ENCODE measurements around the gene MYH16. TPM values are rescaled to one million over a fixed set of nuclear protein-coding genes. Genes with fewer than 3 reads are reported as not detected.

Gene MYH16
- total RNA-seq, 2 experiments from 2014 or later, result not detected

DNA sequence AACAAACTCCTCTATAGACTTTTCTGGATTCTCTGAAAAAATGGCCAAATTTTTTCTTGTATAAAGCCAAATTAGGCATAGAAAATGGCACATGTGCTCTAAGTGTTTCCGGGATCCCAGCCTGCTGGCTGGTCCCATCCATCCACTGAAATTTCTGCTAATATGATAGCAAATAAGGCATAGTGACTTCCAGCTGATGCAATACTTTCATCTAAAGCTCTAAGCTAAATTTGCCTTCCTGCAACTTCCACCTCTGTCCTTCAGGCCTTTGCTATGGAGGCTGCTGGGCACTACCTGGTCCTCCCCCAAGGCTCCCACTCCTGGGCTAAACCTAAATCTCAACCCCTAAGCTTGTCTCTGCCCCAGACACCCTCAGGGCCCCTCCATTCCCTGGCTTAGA is 20.5 kb downstream of the MYH16 start:
- no peak for ATAC-seq (ENCODE audit: poor library complexity)

DNA sequence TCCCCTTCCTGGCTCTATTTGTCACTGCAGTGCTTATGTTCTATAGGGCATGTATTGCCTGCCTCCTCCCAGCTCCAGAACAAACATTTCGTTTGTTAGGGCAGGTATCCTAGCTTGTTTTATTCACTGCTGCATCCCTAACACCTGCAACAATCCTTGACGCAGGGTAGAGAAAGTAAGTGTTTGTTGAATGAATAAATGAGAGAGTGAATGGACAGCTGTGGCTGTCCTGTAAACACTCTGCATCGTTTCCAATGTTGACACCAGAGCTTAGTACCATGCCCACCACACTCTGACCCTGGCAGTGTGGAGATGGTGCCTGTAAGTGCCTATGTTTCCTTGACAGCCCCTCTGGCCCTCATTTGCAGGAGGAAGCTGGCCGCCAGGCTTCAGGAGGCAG is 21.0 kb downstream of the MYH16 start:
- H3K27ac Mint-ChIP-seq, result no peak overlapping the region
- H3K4me3 Mint-ChIP-seq, result no peak overlapping the region
- H3K4me1 Mint-ChIP-seq (ENCODE audit: low read depth), result no peaks in the 10 kb centered on the region
- no peaks in the 10 kb centered on the region for H3K9me3 ChIP-seq (ENCODE audit: control insufficient read depth in 1 of 2, insufficient read depth in 1 of 2, low read length in 2 of 2)
- H3K27me3 ChIP-seq (ENCODE audit: control insufficient read depth in 1 of 2, insufficient read depth in 2 of 2, low read length in 2 of 2), result no peaks in the 10 kb centered on the region
- TF ChIP-seq, protein P1, sequence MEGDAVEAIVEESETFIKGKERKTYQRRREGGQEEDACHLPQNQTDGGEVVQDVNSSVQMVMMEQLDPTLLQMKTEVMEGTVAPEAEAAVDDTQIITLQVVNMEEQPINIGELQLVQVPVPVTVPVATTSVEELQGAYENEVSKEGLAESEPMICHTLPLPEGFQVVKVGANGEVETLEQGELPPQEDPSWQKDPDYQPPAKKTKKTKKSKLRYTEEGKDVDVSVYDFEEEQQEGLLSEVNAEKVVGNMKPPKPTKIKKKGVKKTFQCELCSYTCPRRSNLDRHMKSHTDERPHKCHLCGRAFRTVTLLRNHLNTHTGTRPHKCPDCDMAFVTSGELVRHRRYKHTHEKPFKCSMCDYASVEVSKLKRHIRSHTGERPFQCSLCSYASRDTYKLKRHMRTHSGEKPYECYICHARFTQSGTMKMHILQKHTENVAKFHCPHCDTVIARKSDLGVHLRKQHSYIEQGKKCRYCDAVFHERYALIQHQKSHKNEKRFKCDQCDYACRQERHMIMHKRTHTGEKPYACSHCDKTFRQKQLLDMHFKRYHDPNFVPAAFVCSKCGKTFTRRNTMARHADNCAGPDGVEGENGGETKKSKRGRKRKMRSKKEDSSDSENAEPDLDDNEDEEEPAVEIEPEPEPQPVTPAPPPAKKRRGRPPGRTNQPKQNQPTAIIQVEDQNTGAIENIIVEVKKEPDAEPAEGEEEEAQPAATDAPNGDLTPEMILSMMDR (IDR thresholded peaks at IDR 0.05), result no peak
- POLR2A ChIA-PET, result no interaction called here
- no peak overlapping the region for H3K4me3 ChIP-seq (ENCODE audit: low read length)
- no peaks in the 10 kb centered on the region for H3K9me3 Mint-ChIP-seq
- H3K36me3 ChIP-seq (ENCODE audit: insufficient read depth, low read length), result no peaks in the 10 kb centered on the region
- DNase-seq (no peak), ATAC-seq (ENCODE audit: poor library complexity) (no peak)
- H3K27me3 Mint-ChIP-seq, result no peaks in the 10 kb centered on the region
- intact Hi-C loops (cut with DNase I, micrococcal nuclease), result no loop called here
- H3K27ac ChIP-seq (ENCODE audit: low read depth in 1 of 2, low read length in 2 of 2), result no peak overlapping the region
- no peaks in the 10 kb centered on the region for H3K36me3 Mint-ChIP-seq (ENCODE audit: low read depth)
- CTCF ChIA-PET, result no interaction called here
- H3K4me1 ChIP-seq (ENCODE audit: insufficient read depth, low read length), result no peaks in the 10 kb centered on the region

More for the DNA sequence above, 20.5 kb downstream of the MYH16 start:
- H3K27ac Mint-ChIP-seq, result no peak overlapping the region
- H3K9me3 Mint-ChIP-seq, result no peaks in the 10 kb centered on the region
- ChIA-PET POLR2A (no interaction called here), CTCF (no interaction called here)
- no peaks in the 10 kb centered on the region for H3K36me3 ChIP-seq (ENCODE audit: insufficient read depth, low read length)
- intact Hi-C loops (cut with DNase I, micrococcal nuclease), result no loop called here
- H3K36me3 Mint-ChIP-seq (ENCODE audit: low read depth), result no peaks in the 10 kb centered on the region
- no peak for DNase-seq
- TF ChIP-seq, protein P1 (IDR thresholded peaks at IDR 0.05), result no peak
- no peaks in the 10 kb centered on the region for H3K4me1 Mint-ChIP-seq (ENCODE audit: low read depth)
- H3K4me3 ChIP-seq (ENCODE audit: low read length), result no peak overlapping the region
- no peaks in the 10 kb centered on the region for H3K27me3 Mint-ChIP-seq
- H3K4me3 Mint-ChIP-seq, result no peak overlapping the region
- no peaks in the 10 kb centered on the region for H3K4me1 ChIP-seq (ENCODE audit: insufficient read depth, low read length)
- no peak overlapping the region for H3K27ac ChIP-seq (ENCODE audit: low read depth in 1 of 2, low read length in 2 of 2)
- H3K9me3 ChIP-seq (ENCODE audit: control insufficient read depth in 1 of 2, insufficient read depth in 1 of 2, low read length in 2 of 2), result no peaks in the 10 kb centered on the region
- H3K27me3 ChIP-seq (ENCODE audit: control insufficient read depth in 1 of 2, insufficient read depth in 2 of 2, low read length in 2 of 2), result no peaks in the 10 kb centered on the region

DNA sequence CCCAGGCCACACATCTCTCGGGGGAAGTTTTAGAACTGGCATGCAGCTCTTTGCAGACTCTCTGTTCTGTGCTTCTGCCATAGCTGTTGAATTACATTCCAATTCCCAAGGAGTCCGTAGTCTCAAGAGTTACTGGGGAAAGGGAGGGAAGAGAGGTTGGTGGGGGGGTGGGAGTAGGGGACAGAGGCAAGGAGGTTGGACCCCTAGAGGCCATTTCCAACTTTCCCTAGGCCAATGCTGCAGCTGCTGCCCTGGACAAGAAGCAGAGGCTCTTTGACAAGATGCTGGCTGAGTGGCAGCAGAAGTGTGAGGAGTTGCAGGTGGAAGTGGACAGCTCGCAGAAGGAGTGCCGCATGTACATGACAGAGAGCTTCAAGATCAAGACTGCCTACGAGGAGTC is 23.8 kb downstream of the MYH16 start:
- DNase-seq (no peak), ATAC-seq (ENCODE audit: poor library complexity) (no peak)
- ChIA-PET POLR2A (no interaction called here), CTCF (no interaction called here)
- Mint-ChIP-seq H3K4me1 (ENCODE audit: low read depth) (no peaks in the 10 kb centered on the region), H3K4me3 (no peak overlapping the region), H3K27me3 (no peaks in the 10 kb centered on the region), H3K9me3 (no peaks in the 10 kb centered on the region), H3K27ac (no peak overlapping the region), H3K36me3 (ENCODE audit: low read depth) (no peaks in the 10 kb centered on the region)
- intact Hi-C loops (cut with DNase I, micrococcal nuclease), result no loop called here
- Histone ChIP-seq H3K36me3 (ENCODE audit: insufficient read depth, low read length) (no peaks in the 10 kb centered on the region), H3K27me3 (ENCODE audit: control insufficient read depth in 1 of 2, insufficient read depth in 2 of 2, low read length in 2 of 2) (no peaks in the 10 kb centered on the region), H3K4me1 (ENCODE audit: insufficient read depth, low read length) (no peaks in the 10 kb centered on the region), H3K27ac (ENCODE audit: low read depth in 1 of 2, low read length in 2 of 2) (no peak overlapping the region), H3K4me3 (ENCODE audit: low read length) (no peak overlapping the region), H3K9me3 (ENCODE audit: control insufficient read depth in 1 of 2, insufficient read depth in 1 of 2, low read length in 2 of 2) (no peaks in the 10 kb centered on the region)
- TF ChIP-seq, protein P1 (IDR thresholded peaks at IDR 0.05), result no peak

Data from CD4-positive, alpha-beta T cell (primary cell).